Subcutaneous abdominal adipose tissue (tissue), 5 donors: Measurements from ENCODE around the gene PCSK7.

Source experiments
- H3K27ac ChIP-seq: one replicate; pipeline ENCODE4 v1.7.0; 2013; ENCODE audit warnings: low read depth, mild to moderate bottlenecking, inconsistent platforms, low read length, moderate library complexity
- H3K27me3 ChIP-seq, 5 donors: one replicate each; pipeline ENCODE4 v1.7.0; 2013; ENCODE audit warnings: low read length in 5 of 5, inconsistent platforms in 1 of 5; ENCODE audit not compliant: control insufficient read depth in 5 of 5, insufficient read depth in 4 of 5
- H3K36me3 ChIP-seq, 5 donors: one replicate each; pipeline ENCODE4 v1.7.0; 2013; ENCODE audit warnings: low read length in 5 of 5; ENCODE audit not compliant: control insufficient read depth in 5 of 5, insufficient read depth in 5 of 5
- H3K4me1 ChIP-seq, 5 donors: one replicate each; pipeline ENCODE4 v1.7.0; 2013; ENCODE audit warnings: low read length in 5 of 5, mild to moderate bottlenecking in 3 of 5, moderate library complexity in 1 of 5; ENCODE audit not compliant: control insufficient read depth in 5 of 5, insufficient read depth in 5 of 5
- H3K4me3 ChIP-seq, 5 donors: one replicate each; pipeline ENCODE4 v1.7.0; 2013; ENCODE audit warnings: low read length in 5 of 5, low read depth in 1 of 5
- H3K9ac ChIP-seq, 5 donors: one replicate each; pipeline ENCODE4 v1.7.0; 2013; ENCODE audit warnings: low read length in 5 of 5, mild to moderate bottlenecking in 4 of 5, moderate library complexity in 3 of 5
- H3K9me3 ChIP-seq, 5 donors: one replicate each; pipeline ENCODE4 v1.7.0; 2013; ENCODE audit warnings: low read length in 5 of 5; ENCODE audit not compliant: control insufficient read depth in 5 of 5
- donor health status: healthy.
- donor health status: healthy.
- donor health status: healthy.
- donor health status: healthy.
- donor health status: healthy.

PCSK7 gene

GRCh38 chr11:117199916-117200812, 31.7 kb downstream of the PCSK7 start:
- Histone ChIP-seq H3K27ac (peak overlapping the region; percentile 79), H3K4me3 (peak overlapping the region; percentile 63 to 71 (median 67)), H3K36me3 (peaks cover 0 to 47% (median 40%) of the 10 kb centered on the region in 5 donors), H3K4me1 (peaks cover 6 to 80% (median 75%) of the 10 kb centered on the region in 5 donors), H3K9me3 (no peaks in the 10 kb centered on the region), H3K9ac (peak overlapping the region; percentile 1 to 67 (median 59)), H3K27me3 (no peaks in the 10 kb centered on the region)

- Histone ChIP-seq H3K27me3 (no peaks in the 10 kb centered on the region), H3K9ac (peak within 1 kb of the TSS; percentile 19 to 67 (median 59))
These were observed 32.6 kb downstream of the PCSK7 start, which contains the start of gene TAGLN for GRCh38 chr11:117199053-117199915. Gene TAGLN, plus strand, starts transcription at chr11:117199370. Its CDS starts 3,644 bp downstream, at chr11:117203014.

GRCh38 chr11:117198613-117199012, 33.3 kb downstream of the PCSK7 start:
- Histone ChIP-seq H3K4me3 (peak overlapping the region in 4 of 5 donors; percentile 19 to 71 (median 66)), H3K4me1 (peaks cover 6 to 78% (median 73%) of the 10 kb centered on the region in 5 donors), H3K36me3 (peaks cover 0 to 43% (median 32%) of the 10 kb centered on the region in 5 donors), H3K27ac (peak overlapping the region; percentile 75), H3K9me3 (no peaks in the 10 kb centered on the region), H3K27me3 (no peaks in the 10 kb centered on the region), H3K9ac (peak overlapping the region in 3 of 5 donors; percentile 19 to 67 (median 61))

More at GRCh38 chr11:117199053-117199915, 32.6 kb downstream of the PCSK7 start, which contains the start of gene TAGLN:
- no peaks in the 10 kb centered on the region for H3K9me3 ChIP-seq
- H3K36me3 ChIP-seq: peaks cover 0 to 43% (median 33%) of the 10 kb centered on the region in 5 donors
- H3K4me1 ChIP-seq: peaks cover 6 to 78% (median 73%) of the 10 kb centered on the region in 5 donors
- H3K27ac ChIP-seq: peak within 1 kb of the TSS; percentile 79
- peak within 1 kb of the TSS; percentile 63 to 71 (median 67) for H3K4me3 ChIP-seq

- H3K27ac ChIP-seq: peak overlapping the region; percentile 75
- peaks cover 0 to 43% (median 32%) of the 10 kb centered on the region in 5 donors for H3K36me3 ChIP-seq
These were observed 34.1 kb downstream of the PCSK7 start for GRCh38 chr11:117197516-117198456.

GRCh38 chr11:117197006-117197405, 34.9 kb downstream of the PCSK7 start:
- Histone ChIP-seq H3K4me3 (no peak overlapping the region), H3K27ac (no peak overlapping the region), H3K27me3 (no peaks in the 10 kb centered on the region), H3K4me1 (peaks cover 2 to 65% (median 60%) of the 10 kb centered on the region in 5 donors), H3K36me3 (peaks cover 0 to 48% (median 40%) of the 10 kb centered on the region in 5 donors), H3K9me3 (no peaks in the 10 kb centered on the region), H3K9ac (no peak overlapping the region)

More at GRCh38 chr11:117197516-117198456, 34.1 kb downstream of the PCSK7 start:
- peaks cover 4 to 73% (median 68%) of the 10 kb centered on the region in 5 donors for H3K4me1 ChIP-seq
- H3K9ac ChIP-seq: peak overlapping the region in 2 of 5 donors; percentile 1 to 67
- H3K4me3 ChIP-seq: no peak overlapping the region
- no peaks in the 10 kb centered on the region for H3K9me3 ChIP-seq
- H3K27me3 ChIP-seq: no peaks in the 10 kb centered on the region

GRCh38 chr11:117195761-117196160, 36.1 kb downstream of the PCSK7 start:
- Histone ChIP-seq H3K4me1 (peaks cover 0 to 53% (median 48%) of the 10 kb centered on the region in 5 donors), H3K27me3 (no peaks in the 10 kb centered on the region), H3K9ac (no peak overlapping the region), H3K9me3 (no peaks in the 10 kb centered on the region), H3K4me3 (no peak overlapping the region), H3K27ac (no peak overlapping the region), H3K36me3 (peaks cover 0 to 57% (median 48%) of the 10 kb centered on the region in 5 donors)

GRCh38 chr11:117195258-117195657, 36.6 kb downstream of the PCSK7 start:
- Histone ChIP-seq H3K27me3 (no peaks in the 10 kb centered on the region), H3K36me3 (peaks cover 0 to 62% (median 53%) of the 10 kb centered on the region in 5 donors), H3K9me3 (no peaks in the 10 kb centered on the region), H3K4me3 (no peak overlapping the region), H3K4me1 (peaks cover 0 to 51% (median 42%) of the 10 kb centered on the region in 5 donors), H3K9ac (no peak overlapping the region), H3K27ac (no peak overlapping the region)

GRCh38 chr11:117194267-117194666, 37.6 kb downstream of the PCSK7 start:
- no peaks in the 10 kb centered on the region for H3K27me3 ChIP-seq
- H3K36me3 ChIP-seq: peaks cover 0 to 72% (median 63%) of the 10 kb centered on the region in 5 donors
- H3K4me3 ChIP-seq: no peak overlapping the region
- no peak overlapping the region for H3K27ac ChIP-seq
- no peak overlapping the region for H3K9ac ChIP-seq
- H3K4me1 ChIP-seq: peaks cover 0 to 48% (median 35%) of the 10 kb centered on the region in 5 donors
- H3K9me3 ChIP-seq: no peaks in the 10 kb centered on the region
